ENCODE results near the gene MLLT3. TPM values are rescaled to one million over a fixed set of nuclear protein-coding genes. Genes with fewer than 3 reads are reported as not detected.

MLLT3 gene
- total and polyA plus RNA-seq, 2 of the 13 experiments (the other 11 are each of a cell fraction or from before 2014, with no cell fraction given), result 12.3 to 12.6 TPM

DNA sequence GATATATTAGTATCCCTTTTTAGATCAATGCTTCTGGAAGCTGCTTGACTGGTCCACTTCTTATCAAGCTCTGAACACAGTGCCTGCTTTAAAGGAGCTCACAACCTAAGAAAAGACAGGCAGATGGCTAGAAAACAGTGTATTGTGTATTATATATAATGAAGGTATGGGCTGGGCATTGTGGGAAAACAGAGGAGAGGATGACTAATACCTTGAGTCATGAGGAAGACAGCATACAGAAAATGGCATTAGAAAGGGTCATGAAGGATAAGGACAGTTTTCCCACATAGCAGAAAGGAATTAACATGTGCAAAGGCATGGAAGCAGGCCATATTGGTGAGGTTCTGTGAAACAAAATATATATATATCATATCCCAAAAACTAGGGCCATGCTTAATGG lies 309.6 kb downstream of the MLLT3 start:
- Histone ChIP-seq H3K4me2 (ENCODE audit: low read depth, low read length) (no peak overlapping the region), H3K4me3 (replicated peaks in 1 of 3; ENCODE audit: insufficient read depth in 1 of 3, low read depth in 2 of 3, low read length in 3 of 3) (no peak overlapping the region), H3K36me3 (replicated peaks in 1 of 2; ENCODE audit: control insufficient read depth in 1 of 2, insufficient read depth in 2 of 2, low read length in 2 of 2) (no peaks in the 10 kb centered on the region), H3K79me2 (ENCODE audit: insufficient read depth, low read length) (no peaks in the 10 kb centered on the region), H3K27me3 (ENCODE audit: control insufficient read depth in 1 of 2, insufficient read depth in 2 of 2, low read length in 2 of 2) (peaks cover 2 to 9% of the 10 kb centered on the region in 2 experiments; a peak in 2 of 5 replicates), H3K27ac (ENCODE audit: extremely low read length, insufficient read depth, low read length) (no peak overlapping the region), H2AFZ (ENCODE audit: low read length) (no peak overlapping the region), H4K20me1 (ENCODE audit: insufficient read depth, low read length) (no peaks in the 10 kb centered on the region), H3K9ac (ENCODE audit: insufficient read depth, low read depth, low read length) (no peak overlapping the region), H3K9me3 (ENCODE audit: low read length) (no peaks in the 10 kb centered on the region), H3K4me1 (ENCODE audit: insufficient read depth, low read length) (no peaks in the 10 kb centered on the region)
- FAIRE-seq (no peak), DNase-seq (ENCODE audit: low spot score) (no peak), ATAC-seq (no peak)
- CTCF ChIA-PET (ENCODE audit: low intra/inter-chr PET ratio, low total read pairs), result no interaction called here
- in situ Hi-C loops (cut with HindIII; ENCODE audit: extremely low pct_ligation_motif_present, low pct_unique_long_range_greater_than_20kb), result no loop called here
- intact Hi-C loops (cut with micrococcal nuclease; ENCODE audit: unreplicated experiment), result no loop called here
- TF ChIP-seq NRL (CRISPR knock-in tag; IDR thresholded peaks at IDR 0.05; ENCODE audit: borderline replicate concordance) (no peak), ZNF891 (CRISPR knock-in tag; IDR thresholded peaks at IDR 0.05) (no peak), RORA (CRISPR knock-in tag; IDR thresholded peaks at IDR 0.05) (no peak), SRY (CRISPR knock-in tag; IDR thresholded peaks at IDR 0.05) (no peak), CBFB (CRISPR knock-in tag; IDR thresholded peaks at IDR 0.05) (no peak), ELF1 (CRISPR knock-in tag; IDR thresholded peaks at IDR 0.05) (no peak), ZMYM3 (CRISPR knock-in tag; IDR thresholded peaks at IDR 0.05) (no peak)
- TF ChIP-seq, protein P1, sequence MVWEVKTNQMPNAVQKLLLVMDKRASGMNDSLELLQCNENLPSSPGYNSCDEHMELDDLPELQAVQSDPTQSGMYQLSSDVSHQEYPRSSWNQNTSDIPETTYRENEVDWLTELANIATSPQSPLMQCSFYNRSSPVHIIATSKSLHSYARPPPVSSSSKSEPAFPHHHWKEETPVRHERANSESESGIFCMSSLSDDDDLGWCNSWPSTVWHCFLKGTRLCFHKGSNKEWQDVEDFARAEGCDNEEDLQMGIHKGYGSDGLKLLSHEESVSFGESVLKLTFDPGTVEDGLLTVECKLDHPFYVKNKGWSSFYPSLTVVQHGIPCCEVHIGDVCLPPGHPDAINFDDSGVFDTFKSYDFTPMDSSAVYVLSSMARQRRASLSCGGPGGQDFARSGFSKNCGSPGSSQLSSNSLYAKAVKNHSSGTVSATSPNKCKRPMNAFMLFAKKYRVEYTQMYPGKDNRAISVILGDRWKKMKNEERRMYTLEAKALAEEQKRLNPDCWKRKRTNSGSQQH (CRISPR knock-in tag; IDR thresholded peaks at IDR 0.05; ENCODE audit: low read depth), result no peak
- TF ChIP-seq, protein P2, sequence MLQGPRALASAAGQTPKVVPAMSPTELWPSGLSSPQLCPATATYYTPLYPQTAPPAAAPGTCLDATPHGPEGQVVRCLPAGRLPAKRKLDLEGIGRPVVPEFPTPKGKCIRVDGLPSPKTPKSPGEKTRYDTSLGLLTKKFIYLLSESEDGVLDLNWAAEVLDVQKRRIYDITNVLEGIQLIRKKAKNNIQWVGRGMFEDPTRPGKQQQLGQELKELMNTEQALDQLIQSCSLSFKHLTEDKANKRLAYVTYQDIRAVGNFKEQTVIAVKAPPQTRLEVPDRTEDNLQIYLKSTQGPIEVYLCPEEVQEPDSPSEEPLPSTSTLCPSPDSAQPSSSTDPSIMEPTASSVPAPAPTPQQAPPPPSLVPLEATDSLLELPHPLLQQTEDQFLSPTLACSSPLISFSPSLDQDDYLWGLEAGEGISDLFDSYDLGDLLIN (CRISPR knock-in tag; IDR thresholded peaks at IDR 0.05; ENCODE audit: borderline replicate concordance), result no peak
- POLR2A ChIA-PET, result no interaction called here
- no TSS peak for BruUV-seq (replicated peaks)

Measured in HepG2 (cell line).